ENCODE data around the gene DSC2.

Gene DSC2

DNA sequence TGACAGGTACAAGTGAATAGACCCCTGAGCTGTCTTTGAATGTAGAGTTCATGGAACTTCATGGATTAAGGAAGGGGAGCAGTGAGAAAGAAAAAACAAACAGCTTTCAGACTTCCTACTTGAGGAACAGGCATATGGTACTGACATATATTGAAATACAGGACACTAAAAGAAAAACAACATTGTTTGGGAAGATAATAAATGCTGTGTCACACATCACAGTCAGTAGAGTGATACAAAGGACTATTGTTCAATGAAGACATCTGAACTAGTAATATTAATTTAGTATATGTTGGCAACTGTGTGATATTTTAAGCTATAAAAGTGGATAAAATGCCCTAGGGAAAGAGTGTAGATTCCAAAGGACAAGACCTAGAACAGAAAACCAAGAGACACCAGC lies 3.3 kb downstream of the DSC2 start:
- no peak for DNase-seq (ENCODE audit: low read depth in 1 of 2, low spot score in 1 of 2)

- DNase-seq (ENCODE audit: low read depth in 1 of 2, low spot score in 1 of 2), result no peak
Measured at GRCh38 chr18:31097666-31098065, 4.6 kb downstream of the DSC2 start.

- no peak for DNase-seq (ENCODE audit: low read depth in 1 of 2, low spot score in 1 of 2)
Measured at GRCh38 chr18:31093880-31094279, 8.3 kb downstream of the DSC2 start.

DNA sequence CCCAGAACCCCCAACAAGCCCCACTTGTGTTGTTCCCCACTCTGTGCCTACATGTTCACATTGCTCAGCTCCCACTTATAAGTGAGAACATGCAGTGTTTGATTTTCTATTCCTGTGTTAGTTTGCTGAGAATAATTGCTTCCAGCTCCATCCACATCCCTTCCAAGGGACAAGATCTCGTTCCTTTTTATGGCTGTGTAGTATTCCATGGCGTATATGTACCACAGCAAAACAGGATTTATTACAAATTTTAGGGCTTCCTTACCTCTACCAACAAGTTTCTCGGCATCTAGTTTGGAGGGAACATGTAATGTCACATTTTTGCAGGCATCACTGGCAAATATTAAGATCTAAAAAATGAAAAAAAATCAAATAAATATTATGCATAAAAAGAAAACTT lies 8.9 kb downstream of the DSC2 start:
- DNase-seq (ENCODE audit: low read depth in 1 of 2, low spot score in 1 of 2), result no peak

DNA sequence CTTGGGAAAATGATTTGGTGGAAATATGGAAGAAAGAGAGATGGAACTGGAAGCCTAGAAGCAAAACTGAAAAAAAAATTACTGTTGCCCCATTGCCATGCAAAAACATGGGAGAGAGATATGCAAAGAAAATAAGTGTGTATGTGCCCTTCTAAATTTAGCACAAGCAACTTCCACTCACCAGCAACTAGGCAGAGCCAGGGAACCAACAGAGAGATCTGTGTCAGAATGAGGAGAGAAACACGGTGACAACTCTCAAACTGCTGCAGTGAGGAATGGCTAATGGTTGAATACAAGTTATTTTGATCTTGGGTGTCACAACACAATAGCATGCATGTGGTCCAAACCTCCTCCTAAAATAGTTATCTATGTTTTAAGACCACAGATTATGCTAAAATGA lies 10.9 kb downstream of the DSC2 start:
- DNase-seq (ENCODE audit: low read depth in 1 of 2, low spot score in 1 of 2), result no peak

- no peak for DNase-seq (ENCODE audit: low read depth in 1 of 2, low spot score in 1 of 2)
Measured at GRCh38 chr18:31088532-31088931, 13.7 kb downstream of the DSC2 start.

DNA sequence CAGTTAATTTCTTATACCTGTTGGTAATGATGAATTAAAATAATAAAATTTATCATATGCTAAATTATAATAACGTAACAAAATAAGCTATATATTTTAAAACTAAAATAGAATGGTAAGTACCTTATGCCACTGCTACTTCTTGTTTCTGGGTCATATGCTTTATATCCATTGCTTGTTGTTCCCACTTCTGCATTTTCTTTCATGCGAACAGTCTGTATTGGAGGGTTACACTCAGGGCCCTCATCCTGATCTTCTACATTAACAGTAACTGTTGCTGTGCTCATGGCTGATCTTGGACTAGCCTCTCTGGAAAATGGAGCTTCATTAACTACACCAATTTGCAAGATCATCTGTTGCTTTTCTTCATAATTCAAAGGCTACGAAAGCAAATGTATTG lies 22.2 kb downstream of the DSC2 start:
- DNase-seq (ENCODE audit: low read depth in 1 of 2, low spot score in 1 of 2), result no peak

- DNase-seq (ENCODE audit: low read depth in 1 of 2, low spot score in 1 of 2), result no peak
Measured at GRCh38 chr18:31077878-31078277, 24.3 kb downstream of the DSC2 start.

- DNase-seq (ENCODE audit: low read depth in 1 of 2, low spot score in 1 of 2), result no peak
Measured at GRCh38 chr18:31072175-31072574, 30.0 kb downstream of the DSC2 start.

DNA sequence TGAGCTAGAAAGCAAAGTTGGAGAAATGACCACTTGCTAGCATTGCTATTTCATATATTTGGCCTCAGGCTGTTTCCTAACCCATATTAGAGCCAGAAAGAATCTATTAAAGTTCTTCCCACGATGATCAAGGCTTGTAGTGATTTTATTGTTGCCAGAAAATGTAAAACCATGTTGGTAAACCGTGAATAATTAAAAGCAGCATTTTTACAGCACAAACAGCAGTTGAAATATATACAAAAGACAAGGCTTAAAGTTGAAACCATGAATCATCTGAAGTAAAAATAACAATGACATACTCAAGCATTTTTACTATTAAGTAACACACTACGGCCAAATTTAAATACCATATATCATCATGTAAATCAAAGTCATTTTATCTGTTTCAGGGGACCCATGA lies 32.0 kb downstream of the DSC2 start:
- DNase-seq (ENCODE audit: low read depth in 1 of 2, low spot score in 1 of 2), result no peak

GRCh38 chr18:31066266-31066665 lies 36.0 kb downstream of the DSC2 start:
- no peak for DNase-seq (ENCODE audit: low read depth in 1 of 2, low spot score in 1 of 2)

- DNase-seq (ENCODE audit: low read depth in 1 of 2, low spot score in 1 of 2), result no peak
Measured at GRCh38 chr18:31065036-31065773, 37.0 kb downstream of the DSC2 start.

DNA sequence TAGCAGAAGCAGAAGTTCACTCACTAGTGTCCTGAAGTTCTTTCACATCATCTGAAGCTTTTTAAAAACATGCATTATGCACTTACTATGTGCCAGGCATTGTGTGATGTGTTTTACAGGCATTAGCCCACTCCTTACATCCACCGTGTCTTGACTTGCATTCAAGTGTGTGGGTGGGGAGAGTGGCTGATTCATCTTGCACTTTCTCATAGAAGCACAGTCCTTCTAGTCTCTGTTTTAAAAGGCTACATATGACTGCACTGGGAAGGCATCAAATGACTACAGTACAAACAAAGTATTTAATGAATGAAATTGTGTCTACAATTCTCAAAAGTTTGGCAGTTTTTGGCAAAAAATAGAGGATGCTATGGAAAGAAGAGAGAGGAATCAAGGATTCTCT lies 38.1 kb downstream of the DSC2 start:
- DNase-seq (ENCODE audit: low read depth in 1 of 2, low spot score in 1 of 2), result no peak

DNA sequence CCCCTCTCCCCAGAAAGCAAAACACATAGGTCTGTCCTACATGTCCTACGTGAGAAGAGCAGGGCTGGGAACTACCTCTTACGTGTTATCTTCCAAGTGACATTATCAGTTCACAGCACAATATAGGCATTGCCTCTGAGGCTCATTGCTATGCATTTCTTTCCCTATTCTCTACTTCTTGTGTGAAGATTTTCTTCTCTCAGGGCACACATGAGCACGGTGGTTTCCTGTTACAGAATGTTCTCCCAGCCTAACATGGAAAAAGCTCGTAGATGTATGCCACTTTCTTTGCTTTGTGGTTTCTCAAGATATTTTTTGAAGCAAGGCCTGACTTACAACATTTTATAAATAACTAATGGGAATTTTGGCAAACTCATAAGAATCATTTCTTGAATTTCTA lies 40.3 kb downstream of the DSC2 start:
- no peak for DNase-seq (ENCODE audit: low read depth in 1 of 2, low spot score in 1 of 2)

- no peak for DNase-seq (ENCODE audit: low read depth in 1 of 2, low spot score in 1 of 2)
Measured at GRCh38 chr18:31058897-31059296, 43.3 kb downstream of the DSC2 start.

DNA sequence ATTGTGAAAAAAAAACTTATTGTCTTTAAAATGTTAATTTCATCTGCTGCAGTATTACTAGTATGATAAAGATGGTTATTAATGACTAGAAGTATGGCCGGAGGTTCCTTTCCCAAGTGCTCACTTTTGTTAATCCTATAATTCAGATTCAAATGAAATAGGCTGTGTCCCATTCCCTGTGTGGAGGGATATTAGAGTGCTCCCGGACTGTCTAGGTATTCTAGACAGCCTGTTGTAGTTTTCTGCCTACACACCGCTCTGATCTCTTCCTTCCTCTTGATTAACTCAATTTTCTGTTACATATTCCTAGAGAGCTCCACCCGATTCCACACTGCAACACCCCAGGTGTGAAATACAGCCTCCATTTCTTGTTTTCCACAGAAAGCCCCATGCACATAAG lies 44.3 kb downstream of the DSC2 start:
- no peak for DNase-seq (ENCODE audit: low read depth in 1 of 2, low spot score in 1 of 2)

DNA sequence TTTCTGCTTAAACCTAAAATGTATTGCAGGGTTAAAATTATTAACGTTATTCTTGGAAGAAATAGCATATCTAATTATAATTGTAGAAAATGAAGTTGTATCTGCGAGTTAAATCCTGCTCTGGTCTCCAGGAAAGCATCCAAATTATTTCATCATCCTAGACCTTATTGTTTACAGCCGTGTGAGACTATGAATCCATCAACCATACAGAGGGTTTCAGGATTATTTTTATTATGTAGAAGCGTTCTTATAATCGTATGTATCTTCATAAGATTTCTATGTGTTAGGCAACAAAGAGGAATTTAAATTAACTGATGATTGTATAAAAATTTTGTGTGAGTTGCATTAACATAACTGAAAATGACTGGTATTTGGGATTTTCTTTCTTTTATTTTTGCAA lies 45.2 kb downstream of the DSC2 start:
- DNase-seq (ENCODE audit: low read depth in 1 of 2, low spot score in 1 of 2), result no peak

- DNase-seq (ENCODE audit: low read depth in 1 of 2, low spot score in 1 of 2), result no peak
Measured at GRCh38 chr18:31056296-31056695, 45.9 kb downstream of the DSC2 start.

DNA sequence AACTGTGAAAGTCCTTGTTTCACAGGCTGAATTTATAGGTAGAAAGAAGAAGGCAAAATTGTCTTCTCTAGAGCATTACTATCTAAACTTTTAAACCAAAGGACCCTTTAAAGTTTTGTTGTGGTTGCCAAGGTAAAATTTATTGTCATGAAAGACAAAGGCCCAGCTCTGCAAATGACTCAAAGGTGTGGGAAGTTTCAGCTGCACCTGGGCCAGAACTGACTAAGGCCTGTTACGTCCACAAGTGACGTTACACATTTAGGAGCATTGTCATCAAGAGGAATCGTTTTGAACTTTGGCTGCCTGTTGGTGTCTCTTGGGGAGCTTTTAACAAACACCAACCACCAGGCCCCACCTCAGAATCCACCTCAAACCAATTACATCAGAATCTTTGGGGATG lies 51.6 kb downstream of the DSC2 start:
- DNase-seq (ENCODE audit: low read depth in 1 of 2, low spot score in 1 of 2), result no peak

- no peak for DNase-seq (ENCODE audit: low read depth in 1 of 2, low spot score in 1 of 2)
Measured at GRCh38 chr18:31049189-31049588, 53.0 kb downstream of the DSC2 start.

DNA sequence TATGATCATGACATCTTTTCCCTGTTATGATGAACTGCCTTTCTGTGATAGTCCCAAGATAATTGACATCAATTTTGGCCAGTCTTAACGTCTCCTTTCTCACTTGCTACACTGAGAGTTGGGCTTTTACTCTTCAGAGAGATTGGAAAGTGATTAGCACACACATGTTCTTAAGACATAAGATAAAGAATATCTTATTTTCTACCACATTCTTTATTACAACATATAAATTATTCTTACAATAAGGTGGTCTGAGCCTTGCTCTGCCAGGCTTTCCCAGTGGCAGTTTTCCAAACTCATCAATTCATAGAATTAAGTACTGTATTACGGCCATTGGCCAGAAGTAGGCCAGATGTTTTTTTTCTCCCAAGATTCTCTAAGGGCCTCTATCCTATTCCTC lies 54.0 kb downstream of the DSC2 start:
- DNase-seq (ENCODE audit: low read depth in 1 of 2, low spot score in 1 of 2), result no peak

DNA sequence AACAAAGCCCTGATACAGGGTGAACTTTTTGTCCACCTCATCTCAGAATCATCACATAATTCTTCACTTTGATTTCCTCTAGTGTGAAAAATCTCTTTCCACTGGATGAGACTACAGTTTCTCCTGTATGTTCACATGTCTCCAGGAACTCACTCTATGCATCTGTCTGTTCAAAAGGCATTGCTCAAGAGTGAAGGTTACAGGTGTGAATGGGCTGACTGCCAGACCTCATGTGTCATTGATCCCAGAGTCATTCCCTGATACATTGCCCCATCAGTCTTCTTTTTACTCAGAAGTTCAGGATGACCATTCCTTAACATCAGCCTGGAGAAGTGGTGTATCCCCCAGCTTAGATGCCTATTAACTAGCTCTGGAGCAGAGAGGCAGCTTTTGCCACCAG lies 55.3 kb downstream of the DSC2 start:
- no peak for DNase-seq (ENCODE audit: low read depth in 1 of 2, low spot score in 1 of 2)

DNA sequence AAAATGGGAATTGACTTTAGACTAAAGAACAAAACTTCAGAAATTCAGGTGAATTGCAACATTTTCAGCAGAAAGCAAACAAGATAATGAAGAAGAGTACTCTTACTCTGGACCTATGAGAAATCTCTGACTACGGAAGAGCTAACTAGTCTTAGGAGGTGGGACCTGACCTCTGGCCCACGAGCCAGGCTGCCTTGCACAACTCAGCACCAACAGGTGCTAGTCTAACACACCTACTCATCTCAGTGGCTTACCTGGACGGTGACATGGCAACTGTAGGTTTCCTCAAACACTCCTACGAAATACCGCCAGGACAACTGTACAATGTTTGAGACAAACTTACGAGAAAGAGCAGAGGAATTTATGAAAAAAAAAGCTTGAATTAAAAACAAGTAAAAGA lies 56.6 kb downstream of the DSC2 start:
- no peak for DNase-seq (ENCODE audit: low read depth in 1 of 2, low spot score in 1 of 2)

DNA sequence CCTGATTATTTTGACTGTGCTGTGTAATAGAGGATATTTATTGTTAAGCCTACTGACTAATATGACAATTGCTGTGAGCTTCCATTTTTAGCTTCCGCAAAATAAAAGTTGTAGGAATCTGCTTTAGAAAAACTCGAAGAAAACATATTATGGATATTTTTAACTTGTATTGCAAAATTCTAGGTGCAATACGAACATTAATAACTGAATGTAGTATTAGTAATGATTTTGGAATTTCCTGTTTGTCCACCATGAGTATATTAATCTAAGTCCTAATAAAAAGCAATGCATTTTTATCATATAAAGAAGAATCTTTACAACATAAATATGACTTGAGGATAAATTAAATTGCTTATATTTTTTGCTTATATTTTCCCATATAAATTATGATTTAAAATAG lies 57.3 kb downstream of the DSC2 start:
- no peak for DNase-seq (ENCODE audit: low read depth in 1 of 2, low spot score in 1 of 2)

Measured in stimulated activated CD4-positive, alpha-beta T cell treated with anti-CD3 and anti-CD28 coated beads, Interleukin-15, amount 100 ng/mL, for 1 hour (primary cell).